ENCODE data around the gene ERICH3.

Gene ERICH3

DNA sequence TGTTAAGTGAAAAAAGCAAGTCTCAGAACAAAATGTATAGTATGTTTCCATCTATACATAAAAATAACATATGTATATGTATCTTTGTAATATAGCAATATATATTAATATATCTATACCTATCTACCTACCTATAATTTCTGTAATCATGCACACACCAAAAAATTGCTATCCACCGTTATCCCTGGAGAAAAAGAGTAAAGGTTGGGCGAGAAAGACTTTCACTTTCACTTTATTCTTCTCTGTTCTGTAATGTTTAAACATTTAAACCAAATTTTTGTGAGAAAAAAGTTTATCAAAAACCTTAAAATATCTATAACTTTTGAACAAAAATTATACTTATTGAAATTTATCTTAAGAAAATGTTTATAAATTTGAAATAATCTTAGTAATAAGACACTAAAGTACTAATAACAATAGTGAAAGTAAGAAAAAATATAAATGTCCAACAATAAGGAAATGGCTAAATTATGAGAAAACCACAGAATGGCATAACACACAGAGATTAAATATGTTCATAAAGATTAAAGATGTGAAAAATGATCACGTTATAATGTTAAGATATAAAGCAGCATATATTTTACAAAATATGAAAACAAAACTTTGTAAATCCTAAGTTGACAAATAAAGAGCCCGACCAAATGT, 87.2 kb downstream of the ERICH3 start:
- DNase-seq = no peak

DNA sequence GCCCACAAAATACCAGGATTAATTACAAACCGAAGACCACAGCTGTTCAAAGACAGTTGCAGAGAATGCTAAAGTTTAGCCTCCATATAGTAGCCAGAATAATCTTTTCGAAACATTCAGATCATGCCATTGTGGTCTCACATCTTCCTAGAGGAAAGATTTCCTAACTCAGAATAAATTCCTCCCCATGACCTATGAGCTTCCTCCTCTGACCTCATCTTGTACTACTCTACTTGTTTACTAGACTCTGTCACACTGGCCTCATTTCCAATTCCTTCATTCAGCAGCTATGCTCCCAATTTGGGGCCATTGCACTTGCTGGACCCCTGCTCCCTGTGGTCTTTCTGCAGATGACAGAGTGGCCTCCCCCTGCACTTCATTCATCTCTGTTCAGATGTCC, 89.4 kb downstream of the ERICH3 start:
- DNase-seq = no peak

DNA sequence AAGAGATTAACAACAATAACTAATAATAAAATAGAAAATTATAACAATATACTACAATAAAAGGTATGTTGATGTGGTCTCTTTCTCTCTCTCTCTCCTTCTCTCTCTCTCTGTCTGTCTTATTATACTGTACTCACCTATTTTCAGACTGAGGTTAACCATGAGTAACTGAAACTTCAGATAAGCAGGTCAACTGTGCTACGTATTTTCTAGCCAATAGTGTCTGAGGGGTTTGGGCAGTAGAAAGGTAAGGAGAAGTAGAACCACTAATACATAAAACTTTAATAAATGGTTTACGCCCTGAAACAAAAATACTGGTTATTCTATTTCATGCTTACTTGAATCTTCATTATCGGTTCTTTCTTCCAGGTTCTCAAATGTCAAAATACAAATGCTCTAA, 90.2 kb downstream of the ERICH3 start:
- DNase-seq = no peak

DNA sequence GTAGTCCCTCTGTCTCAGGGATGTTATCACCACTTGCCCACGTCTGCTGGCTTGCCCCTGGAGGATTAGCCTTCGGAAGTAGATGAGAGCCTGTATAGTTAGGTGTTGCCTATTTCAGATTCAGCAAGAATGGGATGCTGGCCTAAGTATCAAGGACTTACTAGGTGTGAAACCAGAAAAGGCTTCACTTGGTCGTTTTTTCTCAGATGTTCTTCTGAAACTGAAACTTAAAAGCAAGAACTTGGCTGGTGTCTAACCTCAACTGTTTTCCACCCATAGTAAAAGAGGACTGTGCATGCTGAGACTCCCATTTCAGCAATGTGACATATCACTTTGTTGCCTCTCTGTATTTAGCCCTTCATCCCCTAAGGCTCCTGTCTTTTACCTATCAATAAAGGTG, 94.2 kb downstream of the ERICH3 start:
- no peak for DNase-seq

DNA sequence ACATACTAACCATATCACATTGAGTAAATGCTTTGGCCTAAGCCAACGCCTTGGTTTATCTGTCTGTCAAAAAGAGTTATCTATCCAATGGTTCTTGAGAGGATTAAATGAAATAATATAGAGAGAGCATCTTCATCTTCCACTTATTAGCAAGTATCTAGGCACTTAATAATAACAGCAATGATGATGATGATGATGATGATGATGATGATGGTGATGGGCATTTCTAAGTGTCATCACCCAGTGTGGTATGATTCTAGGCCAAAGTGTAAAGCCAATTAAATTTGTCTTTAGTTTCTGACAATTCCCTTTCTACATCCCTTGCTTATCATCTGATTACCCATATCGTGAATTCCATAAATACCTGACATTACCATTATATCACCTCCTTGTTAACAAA, 95.5 kb downstream of the ERICH3 start:
- no peak for DNase-seq

DNA sequence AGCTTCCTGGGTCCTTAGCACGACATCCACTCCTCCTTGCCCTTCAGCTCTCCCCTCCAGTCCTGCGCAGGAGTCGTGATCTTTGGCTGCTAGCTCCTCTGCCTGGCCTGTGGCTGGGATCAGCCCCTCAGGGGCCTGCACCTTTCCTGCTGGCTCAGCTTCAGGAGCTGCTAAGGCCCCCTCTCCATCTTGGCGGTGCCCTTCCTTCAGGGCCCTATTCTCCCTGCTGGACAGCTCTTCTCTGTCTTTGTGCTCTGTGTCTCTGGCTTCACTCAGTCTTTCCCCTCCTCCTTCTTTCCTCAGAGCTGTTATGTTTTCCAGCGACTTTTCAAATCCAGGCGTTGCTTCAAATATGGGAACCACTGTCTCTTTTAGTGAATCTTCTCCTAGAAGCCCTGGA, 101.7 kb downstream of the ERICH3 start:
- DNase-seq = no peak

DNA sequence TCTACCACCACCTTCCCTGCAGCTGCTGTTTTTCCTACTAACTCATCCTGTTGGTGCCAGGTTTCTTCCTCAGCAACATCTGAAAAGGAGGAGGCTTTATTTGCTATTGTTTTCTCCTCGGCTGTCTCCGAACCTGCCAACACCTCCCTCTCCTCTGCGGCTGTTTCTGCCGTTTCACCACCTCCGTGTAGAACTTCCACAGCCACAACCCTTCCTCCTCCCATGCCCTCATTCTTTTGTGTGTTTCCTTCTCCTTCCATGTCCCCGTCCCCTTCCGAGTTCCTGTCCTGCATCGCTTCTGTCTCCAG, 102.1 kb downstream of the ERICH3 start:
- no peak for DNase-seq

DNA sequence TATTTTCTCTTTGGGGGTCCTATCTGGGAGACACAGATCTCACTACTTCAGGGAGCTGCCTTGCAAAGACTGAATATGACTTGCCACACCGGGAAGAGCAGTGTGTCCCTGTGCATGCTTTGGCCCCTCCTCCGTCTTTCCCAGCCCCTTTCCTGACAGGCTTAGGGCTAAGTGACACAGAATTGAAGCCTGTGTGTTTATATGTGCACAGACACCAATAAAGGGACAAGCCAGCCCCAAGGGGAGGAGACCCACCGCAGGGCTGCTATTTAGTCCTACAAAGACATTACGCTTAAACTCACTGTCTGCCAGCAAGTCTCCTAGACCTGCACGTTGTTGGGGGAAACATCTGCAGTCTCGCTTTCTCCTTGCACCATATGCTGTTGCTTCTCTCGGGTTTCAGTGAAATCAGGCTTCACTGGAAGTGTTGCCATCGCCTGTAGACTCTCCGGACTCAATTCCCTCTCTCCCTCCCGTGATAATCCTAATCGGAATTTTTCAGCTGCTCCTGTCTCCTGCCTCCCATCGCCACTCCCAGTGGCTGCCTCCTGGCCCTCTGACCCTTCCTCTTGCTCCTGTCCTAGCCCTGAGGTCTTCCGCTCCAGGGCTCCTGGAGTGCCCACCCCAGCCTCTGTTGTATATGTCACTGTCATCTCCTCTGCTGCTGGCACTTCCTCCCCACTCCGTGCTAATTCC, 102.6 kb downstream of the ERICH3 start:
- DNase-seq = no peak

DNA sequence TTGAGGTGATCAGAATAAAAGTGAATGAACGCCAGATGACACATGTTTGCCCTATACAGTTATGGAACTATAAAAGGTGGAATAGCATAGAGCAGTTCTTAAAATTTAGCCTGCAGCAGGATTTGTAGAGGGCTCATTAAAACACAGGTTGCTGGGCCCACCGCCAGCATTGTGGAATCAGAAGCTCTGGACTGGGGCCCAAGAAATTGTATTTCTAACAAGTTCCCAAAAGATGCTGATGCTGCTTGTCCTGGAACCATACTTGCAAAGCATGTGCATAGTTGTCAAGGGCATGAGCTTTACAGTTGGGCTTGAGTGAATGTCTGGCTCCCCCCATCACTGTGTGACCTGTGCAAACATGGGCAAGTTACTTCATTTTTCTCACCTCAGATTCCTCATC, 123.7 kb downstream of the ERICH3 start:
- DNase-seq = no peak

DNA sequence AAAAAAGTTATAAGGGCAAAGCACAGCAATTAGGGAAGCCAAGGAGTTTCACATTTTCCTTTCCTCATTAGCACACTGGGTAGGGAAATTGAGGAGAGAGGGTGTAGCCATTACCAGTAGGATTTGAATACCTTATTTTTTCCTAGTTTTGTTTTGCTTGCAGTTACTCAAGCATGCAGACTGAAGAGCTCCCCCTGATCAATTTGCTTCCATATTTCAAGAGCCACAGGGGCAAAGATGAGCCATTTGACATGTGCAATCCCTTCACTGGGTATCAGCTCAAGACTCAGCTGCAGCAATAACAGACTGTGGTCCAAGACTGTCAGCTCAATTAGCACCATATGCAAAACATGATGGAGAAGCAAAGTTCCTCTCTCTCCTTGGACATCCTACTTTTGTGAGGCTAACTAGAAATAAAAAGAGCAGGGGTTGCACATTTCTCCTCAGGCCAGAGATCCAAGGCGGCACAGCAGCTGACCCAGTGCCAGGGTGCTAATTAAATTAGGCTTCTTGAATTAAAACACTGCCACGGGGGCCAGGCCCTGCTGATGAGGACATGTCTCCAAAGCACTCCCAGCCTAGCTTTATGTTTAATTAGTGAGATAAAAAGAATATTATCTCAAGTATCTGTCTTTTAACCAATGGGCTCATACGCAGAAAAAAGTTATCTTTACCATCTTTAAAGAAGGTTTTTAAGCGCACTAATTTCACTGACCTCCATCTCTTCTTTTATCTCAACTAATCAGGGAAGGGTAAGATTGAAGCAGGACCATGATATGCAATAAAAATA, 124.4 kb downstream of the ERICH3 start:
- no peak for DNase-seq

DNA sequence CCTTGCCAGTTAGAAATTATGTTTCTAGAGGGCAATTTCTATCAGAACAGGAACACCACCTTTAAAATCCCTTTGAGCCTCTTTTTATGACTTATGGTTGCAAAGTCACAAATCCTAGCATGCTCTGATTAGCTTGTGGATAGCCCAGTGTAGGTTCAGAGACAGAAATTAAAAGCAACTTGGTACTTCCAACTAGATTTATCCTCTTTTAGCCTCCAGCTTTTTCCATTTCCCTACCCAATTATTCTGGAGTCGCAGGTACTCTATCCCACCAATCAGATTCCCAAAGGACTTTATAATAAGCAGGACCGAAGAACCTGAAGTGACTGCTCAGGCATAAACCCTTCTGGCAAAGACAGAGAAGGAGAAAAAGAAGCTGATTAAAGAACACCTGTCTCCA, 127.8 kb downstream of the ERICH3 start:
- no peak for DNase-seq

DNA sequence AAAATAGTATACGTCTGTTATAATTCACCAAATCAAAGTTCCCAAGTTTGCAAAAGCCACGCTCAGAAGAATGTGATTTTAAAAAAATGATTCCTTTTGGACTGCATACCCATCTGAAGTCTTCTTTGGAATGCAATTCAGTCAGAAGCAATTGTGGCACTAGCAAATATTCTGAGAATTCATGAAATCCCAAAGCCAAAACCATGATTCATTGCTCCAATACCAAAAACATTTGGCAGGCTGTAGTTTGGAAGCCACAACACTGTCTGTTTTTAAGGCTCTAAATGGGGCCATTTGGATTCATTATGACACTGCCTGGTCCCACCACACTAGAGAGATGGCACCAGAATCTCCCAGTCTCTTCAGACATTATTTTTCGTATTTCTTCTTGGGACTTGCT, 139.4 kb downstream of the ERICH3 start:
- no peak for DNase-seq

DNA sequence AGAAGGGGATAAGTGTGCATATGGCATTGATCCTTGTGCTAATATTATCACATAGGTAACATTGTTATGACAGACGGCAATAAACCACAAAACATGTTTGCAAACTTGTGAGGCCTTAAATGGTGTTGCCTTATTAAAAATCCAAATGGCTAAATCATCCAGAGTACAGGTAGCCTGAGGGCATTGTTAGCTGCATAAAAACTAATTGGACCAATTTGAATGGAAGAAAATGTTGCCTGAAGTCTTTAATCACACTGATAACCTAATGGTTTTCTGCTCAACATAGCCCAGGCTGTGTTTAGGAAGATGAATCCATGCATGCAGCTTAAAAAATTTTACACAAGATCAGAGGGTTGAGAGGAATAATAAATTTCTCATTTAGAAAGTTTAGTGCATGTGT, 141.8 kb downstream of the ERICH3 start:
- DNase-seq = no peak

DNA sequence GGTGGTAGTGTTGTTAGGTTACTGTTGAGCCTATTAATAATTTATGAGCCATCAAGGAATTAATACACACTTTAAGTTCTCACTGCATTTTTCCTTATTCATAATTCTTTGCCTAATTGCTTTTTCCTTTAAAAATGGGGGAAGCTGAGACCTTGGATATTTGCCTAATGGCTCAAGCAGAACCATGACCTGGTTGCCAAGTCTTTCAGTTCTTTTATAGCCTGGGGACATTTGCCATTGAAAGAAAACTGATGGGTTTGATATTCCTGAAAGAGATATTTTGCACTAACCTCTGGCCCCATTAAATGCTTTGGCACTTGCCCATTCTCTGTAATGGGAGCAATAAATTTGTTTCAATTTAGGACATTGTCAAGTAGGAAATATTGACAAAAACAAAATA, 142.7 kb downstream of the ERICH3 start:
- DNase-seq = no peak

DNA sequence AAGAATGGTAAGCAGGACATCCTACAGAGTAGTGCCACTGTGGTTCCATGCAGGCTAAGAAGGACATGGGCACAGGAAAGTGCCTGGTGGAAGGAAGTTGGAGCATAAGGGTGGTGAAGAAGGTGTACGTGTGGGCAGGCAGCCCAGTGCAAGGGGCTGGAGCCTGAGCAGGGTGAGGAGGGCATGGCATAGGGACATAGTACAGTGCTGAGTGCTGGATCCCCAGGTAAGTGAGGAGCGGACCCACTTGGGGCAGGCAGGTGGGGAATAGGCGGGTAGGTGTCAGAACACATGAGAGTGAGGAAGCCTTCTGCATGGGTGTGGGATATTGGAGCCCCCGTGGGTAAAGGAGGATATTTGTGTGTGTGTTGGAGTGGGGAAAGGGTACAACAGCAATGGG, 145.5 kb downstream of the ERICH3 start:
- DNase-seq = no peak

DNA sequence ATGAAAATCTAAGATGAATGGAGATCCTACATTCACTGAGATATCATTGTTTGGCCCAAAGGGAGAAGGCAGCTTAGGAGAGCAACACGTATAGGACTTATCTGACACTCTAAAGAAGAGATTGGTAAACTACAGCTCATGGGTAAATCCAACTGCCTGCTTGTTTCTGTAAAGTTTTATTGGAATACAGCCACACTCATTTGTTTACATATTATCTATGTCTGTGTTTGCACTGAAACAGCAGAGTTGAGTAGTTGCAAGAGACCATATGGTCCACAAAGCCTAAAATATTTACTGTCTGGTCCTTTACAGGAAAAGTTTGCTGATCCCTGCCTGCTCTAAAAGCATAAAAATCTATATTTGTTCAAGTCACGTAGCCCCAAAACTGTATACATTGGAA, 146.9 kb downstream of the ERICH3 start:
- DNase-seq = no peak

DNA sequence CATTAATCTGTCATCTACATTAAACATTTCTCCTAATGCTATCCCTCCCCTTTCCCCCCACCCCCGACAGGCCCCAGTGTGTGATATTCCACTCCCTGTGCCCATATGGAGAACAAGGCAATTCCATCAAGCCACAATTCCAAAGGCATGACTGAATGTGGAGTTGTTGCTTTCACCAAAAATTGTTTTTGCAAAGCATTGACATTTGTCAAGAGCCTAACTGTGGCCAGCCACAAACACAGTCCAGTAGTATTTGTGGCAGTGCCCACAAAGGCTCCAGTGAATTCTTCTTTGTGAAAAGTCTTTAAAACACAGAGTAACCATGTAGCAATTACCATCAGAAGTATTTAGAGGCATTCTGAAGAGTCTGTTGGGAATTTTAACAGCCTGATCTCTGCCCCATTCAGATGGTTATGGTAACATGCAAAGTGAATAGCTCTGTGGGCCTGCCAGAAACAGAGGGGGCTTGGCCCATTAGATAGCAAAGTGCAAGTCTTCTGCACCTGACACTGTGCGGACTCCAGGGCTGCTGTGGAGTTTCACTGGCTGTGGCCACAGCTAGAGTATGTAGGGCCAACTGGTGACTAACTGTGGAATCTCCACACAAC, 149.6 kb downstream of the ERICH3 start:
- DNase-seq = no peak

DNA sequence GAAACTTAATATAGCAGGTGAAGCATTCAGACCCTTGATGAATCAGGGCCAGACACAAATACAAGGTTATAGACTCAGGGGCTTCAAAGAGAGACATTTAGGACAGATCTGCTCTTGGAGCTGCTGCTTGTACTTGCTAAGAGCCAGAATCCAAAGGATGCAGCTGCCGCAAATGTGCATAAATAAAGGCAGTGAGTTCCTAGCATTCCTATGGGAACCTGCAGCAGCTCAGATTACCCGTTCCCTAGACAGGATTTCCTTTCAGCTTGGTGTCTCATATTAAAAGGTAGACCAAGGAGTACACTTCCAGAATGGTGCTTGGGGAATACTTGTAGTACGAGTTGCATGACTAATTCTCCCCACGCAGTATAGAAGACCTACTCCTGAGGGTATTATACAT, 151.4 kb downstream of the ERICH3 start:
- no peak for DNase-seq

Data from right hindlimb (tissue), 1 donor.